Measurements from ENCODE around the gene ZNF341.
A peak's percentile ranks its signal among the peaks of the same experiment; 100 is the strongest.

Gene ZNF341

DNA sequence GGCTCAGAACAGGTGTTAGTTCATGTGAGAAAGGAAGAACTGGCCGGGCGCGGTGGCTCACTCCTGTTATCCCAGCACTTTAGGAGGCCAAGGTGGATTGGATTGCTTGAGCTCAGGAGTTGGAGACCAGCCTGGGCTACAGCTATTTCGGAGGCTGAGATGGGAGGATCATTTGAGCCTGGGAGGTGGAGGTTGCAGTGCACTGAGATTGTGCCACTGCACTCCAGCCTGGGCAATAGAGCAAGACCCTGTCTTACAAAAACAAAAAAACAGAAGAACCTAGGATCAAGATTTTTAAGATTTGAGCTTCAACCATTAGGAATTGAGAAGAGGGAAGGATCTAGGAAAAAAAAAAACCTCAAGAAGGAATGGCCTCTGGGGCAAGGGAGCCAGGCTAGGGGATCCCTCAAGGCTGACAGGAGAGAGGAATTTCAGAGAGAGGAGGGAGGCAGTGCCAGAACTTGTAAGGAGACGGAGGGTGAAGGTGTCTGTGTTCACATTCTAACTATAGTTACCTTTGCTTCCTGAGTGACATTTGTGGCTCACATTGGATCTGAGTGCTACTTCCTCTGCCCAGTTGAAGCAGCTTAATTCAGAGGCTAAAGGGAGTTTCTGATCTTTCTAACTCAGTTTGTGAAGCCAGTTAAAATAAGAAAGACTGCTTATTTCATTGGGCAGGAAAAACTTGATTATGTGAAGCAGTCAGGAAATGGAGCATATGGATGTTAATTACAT lies 105.5 kb downstream of the ZNF341 start:
- Histone ChIP-seq H3K27ac (ENCODE audit: low read depth in 2 of 2, low read length in 2 of 2) (peak overlapping the region; percentile 74 to 75), H3K4me1 (ENCODE audit: control insufficient read depth in 2 of 2, insufficient read depth in 2 of 2, low read length in 2 of 2) (peaks cover 63 to 67% of the 10 kb centered on the region in 2 donors), H3K9me3 (ENCODE audit: control insufficient read depth in 2 of 2, low read length in 2 of 2) (no peaks in the 10 kb centered on the region), H3K4me3 (ENCODE audit: low read length in 2 of 2) (no peak overlapping the region), H3K9ac (ENCODE audit: low read depth in 1 of 2, low read length in 2 of 2) (peak overlapping the region in 1 of 2 donors; percentile 36), H3K36me3 (ENCODE audit: control insufficient read depth in 2 of 2, insufficient read depth in 2 of 2, low read length in 2 of 2) (peaks cover 0 to 7% of the 10 kb centered on the region in 2 donors), H3K27me3 (ENCODE audit: control insufficient read depth in 2 of 2, insufficient read depth in 2 of 2, low read length in 2 of 2) (no peaks in the 10 kb centered on the region)

DNA sequence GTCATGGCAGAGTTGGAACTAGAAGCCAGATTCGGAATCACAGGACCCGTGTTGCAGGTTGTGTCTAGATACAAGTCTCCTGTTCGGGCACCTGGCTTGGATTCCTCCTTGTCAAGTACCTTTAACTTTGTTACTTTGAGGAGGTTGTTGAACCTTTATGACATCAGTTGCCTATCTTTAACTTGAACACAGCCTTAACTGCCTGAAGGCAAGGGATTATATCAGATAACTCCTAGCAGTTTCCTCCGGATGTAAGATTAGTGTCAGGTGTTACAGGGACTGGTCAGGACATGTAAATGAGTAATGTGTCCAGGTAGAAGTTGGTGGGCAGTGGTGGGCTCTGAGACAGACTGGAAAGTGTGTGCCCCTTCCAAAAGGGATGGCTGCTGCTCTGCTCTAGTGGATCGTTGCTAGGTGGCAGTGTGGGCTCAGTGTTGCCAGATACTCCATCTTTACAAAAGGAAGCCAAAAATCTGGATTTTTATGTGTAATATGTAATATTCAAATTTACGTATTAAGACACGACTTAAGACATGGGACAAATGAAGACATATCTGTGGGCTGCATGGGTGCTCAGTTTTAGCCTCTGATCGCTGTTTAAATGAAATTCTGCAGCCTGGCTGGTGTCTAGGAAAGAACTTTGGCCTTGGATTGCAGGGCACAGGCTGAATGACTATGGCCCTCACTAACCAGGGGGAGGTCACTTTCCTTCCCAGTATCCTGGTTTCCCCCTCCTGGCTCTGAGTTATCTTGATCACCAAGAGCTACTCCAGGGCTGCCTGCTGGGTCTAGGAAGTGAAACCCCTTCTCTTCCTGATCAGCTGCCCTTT lies 106.5 kb downstream of the ZNF341 start:
- H3K9me3 ChIP-seq (ENCODE audit: control insufficient read depth in 2 of 2, low read length in 2 of 2) = no peaks in the 10 kb centered on the region
- peak overlapping the region in 1 of 2 donors; percentile 2 for H3K9ac ChIP-seq (ENCODE audit: low read depth in 1 of 2, low read length in 2 of 2)
- H3K4me1 ChIP-seq (ENCODE audit: control insufficient read depth in 2 of 2, insufficient read depth in 2 of 2, low read length in 2 of 2) = peaks cover 68 to 72% of the 10 kb centered on the region in 2 donors
- H3K27me3 ChIP-seq (ENCODE audit: control insufficient read depth in 2 of 2, insufficient read depth in 2 of 2, low read length in 2 of 2) = no peaks in the 10 kb centered on the region
- peak overlapping the region; percentile 74 to 75 for H3K27ac ChIP-seq (ENCODE audit: low read depth in 2 of 2, low read length in 2 of 2)
- peaks cover 0 to 7% of the 10 kb centered on the region in 2 donors for H3K36me3 ChIP-seq (ENCODE audit: control insufficient read depth in 2 of 2, insufficient read depth in 2 of 2, low read length in 2 of 2)
- peak overlapping the region in 1 of 2 donors; percentile 46 for H3K4me3 ChIP-seq (ENCODE audit: low read length in 2 of 2)

GRCh38 chr20:33839591-33839990 lies 107.8 kb downstream of the ZNF341 start:
- Histone ChIP-seq H3K27me3 (ENCODE audit: control insufficient read depth in 2 of 2, insufficient read depth in 2 of 2, low read length in 2 of 2) (no peaks in the 10 kb centered on the region), H3K9ac (ENCODE audit: low read depth in 1 of 2, low read length in 2 of 2) (no peak overlapping the region), H3K27ac (ENCODE audit: low read depth in 2 of 2, low read length in 2 of 2) (peak overlapping the region; percentile 0 to 75), H3K4me3 (ENCODE audit: low read length in 2 of 2) (no peak overlapping the region), H3K4me1 (ENCODE audit: control insufficient read depth in 2 of 2, insufficient read depth in 2 of 2, low read length in 2 of 2) (peaks cover 71 to 77% of the 10 kb centered on the region in 2 donors), H3K36me3 (ENCODE audit: control insufficient read depth in 2 of 2, insufficient read depth in 2 of 2, low read length in 2 of 2) (peaks cover 0 to 6% of the 10 kb centered on the region in 2 donors), H3K9me3 (ENCODE audit: control insufficient read depth in 2 of 2, low read length in 2 of 2) (no peaks in the 10 kb centered on the region)

GRCh38 chr20:33840160-33840559 lies 108.4 kb downstream of the ZNF341 start:
- H3K36me3 ChIP-seq (ENCODE audit: control insufficient read depth in 2 of 2, insufficient read depth in 2 of 2, low read length in 2 of 2) = peaks cover 0 to under 1% of the 10 kb centered on the region in 2 donors
- H3K9ac ChIP-seq (ENCODE audit: low read depth in 1 of 2, low read length in 2 of 2) = no peak overlapping the region
- no peak overlapping the region for H3K4me3 ChIP-seq (ENCODE audit: low read length in 2 of 2)
- H3K27ac ChIP-seq (ENCODE audit: low read depth in 2 of 2, low read length in 2 of 2) = no peak overlapping the region
- H3K27me3 ChIP-seq (ENCODE audit: control insufficient read depth in 2 of 2, insufficient read depth in 2 of 2, low read length in 2 of 2) = no peaks in the 10 kb centered on the region
- no peaks in the 10 kb centered on the region for H3K9me3 ChIP-seq (ENCODE audit: control insufficient read depth in 2 of 2, low read length in 2 of 2)
- peaks cover 71 to 77% of the 10 kb centered on the region in 2 donors for H3K4me1 ChIP-seq (ENCODE audit: control insufficient read depth in 2 of 2, insufficient read depth in 2 of 2, low read length in 2 of 2)

DNA sequence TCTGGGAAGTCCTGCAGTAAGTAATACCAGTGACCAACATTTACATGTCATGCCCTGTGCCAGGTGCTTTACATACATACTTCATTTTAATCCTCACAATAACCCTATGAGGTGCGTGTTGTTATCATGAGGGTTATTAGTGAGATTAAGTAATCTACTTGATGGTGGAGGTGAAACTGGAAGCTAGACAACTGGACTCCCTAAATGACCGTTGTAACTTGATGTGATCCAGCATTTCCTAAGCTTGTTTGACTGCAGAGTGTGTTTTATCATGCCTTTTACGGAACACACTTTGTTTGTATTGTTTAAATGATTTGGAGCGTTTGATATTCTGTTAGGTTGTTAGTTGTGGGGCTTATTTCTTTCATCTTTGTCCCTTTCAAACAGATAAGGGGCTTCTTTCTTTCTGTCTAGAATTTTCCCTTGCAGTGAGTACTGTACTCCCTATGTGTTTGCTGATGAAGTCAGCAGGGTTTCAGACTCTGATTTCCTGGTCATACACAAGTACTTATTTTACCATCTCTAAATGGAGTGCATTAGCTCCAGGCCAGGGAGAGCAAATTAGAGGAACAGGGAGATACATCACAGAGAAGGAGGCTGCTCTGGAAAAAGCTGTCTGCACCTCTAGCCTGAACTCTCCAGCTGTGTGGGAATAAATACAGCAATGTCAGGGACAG lies 109.1 kb downstream of the ZNF341 start:
- Histone ChIP-seq H3K4me1 (ENCODE audit: control insufficient read depth in 2 of 2, insufficient read depth in 2 of 2, low read length in 2 of 2) (peaks cover 74 to 77% of the 10 kb centered on the region in 2 donors), H3K9ac (ENCODE audit: low read depth in 1 of 2, low read length in 2 of 2) (no peak overlapping the region), H3K9me3 (ENCODE audit: control insufficient read depth in 2 of 2, low read length in 2 of 2) (no peaks in the 10 kb centered on the region), H3K27me3 (ENCODE audit: control insufficient read depth in 2 of 2, insufficient read depth in 2 of 2, low read length in 2 of 2) (no peaks in the 10 kb centered on the region), H3K27ac (ENCODE audit: low read depth in 2 of 2, low read length in 2 of 2) (no peak overlapping the region), H3K4me3 (ENCODE audit: low read length in 2 of 2) (no peak overlapping the region), H3K36me3 (ENCODE audit: control insufficient read depth in 2 of 2, insufficient read depth in 2 of 2, low read length in 2 of 2) (no peaks in the 10 kb centered on the region)

DNA sequence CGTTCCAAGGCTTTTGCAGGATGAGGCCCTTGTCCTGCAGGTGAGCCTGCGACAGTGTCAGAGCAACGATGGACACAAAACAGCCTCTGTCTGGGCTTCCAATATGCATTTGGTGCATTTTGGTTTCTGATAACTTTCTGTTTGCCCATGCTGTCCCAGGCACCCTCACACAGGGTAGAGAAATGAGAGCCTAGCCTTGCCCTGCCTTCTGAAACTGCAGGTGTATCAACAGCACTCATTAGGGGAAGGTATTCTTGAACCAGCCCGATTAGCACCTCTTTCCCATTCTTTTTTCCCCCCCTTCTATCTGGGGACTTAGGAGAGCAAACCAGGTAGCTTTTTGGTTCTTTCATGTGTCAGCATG lies 109.6 kb downstream of the ZNF341 start:
- H3K4me1 ChIP-seq (ENCODE audit: control insufficient read depth in 2 of 2, insufficient read depth in 2 of 2, low read length in 2 of 2) = peaks cover 73 to 76% of the 10 kb centered on the region in 2 donors
- H3K27ac ChIP-seq (ENCODE audit: low read depth in 2 of 2, low read length in 2 of 2) = no peak overlapping the region
- no peaks in the 10 kb centered on the region for H3K9me3 ChIP-seq (ENCODE audit: control insufficient read depth in 2 of 2, low read length in 2 of 2)
- H3K9ac ChIP-seq (ENCODE audit: low read depth in 1 of 2, low read length in 2 of 2) = no peak overlapping the region
- peaks cover 0 to 4% of the 10 kb centered on the region in 2 donors for H3K36me3 ChIP-seq (ENCODE audit: control insufficient read depth in 2 of 2, insufficient read depth in 2 of 2, low read length in 2 of 2)
- H3K27me3 ChIP-seq (ENCODE audit: control insufficient read depth in 2 of 2, insufficient read depth in 2 of 2, low read length in 2 of 2) = no peaks in the 10 kb centered on the region
- no peak overlapping the region for H3K4me3 ChIP-seq (ENCODE audit: low read length in 2 of 2)
